ENCODE data around the gene SIPA1L3. TPM values are rescaled to one million over a fixed set of nuclear protein-coding genes. Genes with fewer than 3 reads are reported as not detected.
A peak's percentile ranks its signal among the peaks of the same experiment; 100 is the strongest.

SIPA1L3 gene
- total and polyA plus RNA-seq, 9 of the 15 experiments (the other 6 are each of a cell fraction or from before 2014, with no cell fraction given): 0.01 to 6.1 (median 2.5) TPM

DNA sequence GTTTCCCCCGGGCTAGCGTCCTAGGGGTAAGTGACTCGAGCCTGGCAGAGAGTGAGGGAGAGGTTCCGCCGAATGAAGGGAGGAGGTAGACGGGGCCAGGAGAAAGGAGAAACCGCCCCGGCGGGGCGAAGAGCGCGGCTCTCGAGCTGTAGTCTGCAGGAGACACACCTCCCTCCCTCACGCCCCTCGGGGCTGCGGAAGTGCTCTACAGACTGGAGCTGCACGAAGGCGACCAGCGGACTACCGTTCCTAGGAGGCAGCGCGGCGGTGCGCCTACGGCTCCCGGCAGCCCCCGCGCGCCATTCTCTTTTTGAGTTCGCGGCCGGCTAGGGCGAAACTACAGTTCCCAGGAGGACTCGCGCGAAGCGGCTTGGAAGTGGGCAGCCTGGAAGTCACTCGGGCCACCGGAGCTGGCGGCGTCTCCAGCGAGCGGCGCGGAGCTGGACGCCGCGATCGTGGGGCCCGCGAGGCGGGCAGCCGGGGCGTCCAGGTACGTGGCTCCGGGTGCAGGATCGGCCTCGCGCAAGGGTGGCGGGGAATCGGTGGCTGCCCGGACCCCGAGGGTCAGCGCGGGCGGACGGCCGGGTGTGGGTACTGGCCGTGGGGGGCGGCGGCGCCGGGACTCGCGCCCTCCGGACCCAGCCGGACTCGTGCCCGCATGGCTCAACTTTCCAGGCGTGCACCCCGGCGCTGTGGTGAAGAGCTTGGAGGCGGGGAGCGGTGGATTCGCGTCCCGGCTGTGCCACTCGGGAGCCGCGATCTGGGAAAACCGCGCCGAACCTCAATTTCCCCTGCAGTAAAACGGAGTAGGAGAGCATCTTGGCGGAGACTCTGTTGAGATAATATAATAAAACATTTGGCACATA is at the start of gene SIPA1L3 (continued):
- TF ChIP-seq, protein P1, sequence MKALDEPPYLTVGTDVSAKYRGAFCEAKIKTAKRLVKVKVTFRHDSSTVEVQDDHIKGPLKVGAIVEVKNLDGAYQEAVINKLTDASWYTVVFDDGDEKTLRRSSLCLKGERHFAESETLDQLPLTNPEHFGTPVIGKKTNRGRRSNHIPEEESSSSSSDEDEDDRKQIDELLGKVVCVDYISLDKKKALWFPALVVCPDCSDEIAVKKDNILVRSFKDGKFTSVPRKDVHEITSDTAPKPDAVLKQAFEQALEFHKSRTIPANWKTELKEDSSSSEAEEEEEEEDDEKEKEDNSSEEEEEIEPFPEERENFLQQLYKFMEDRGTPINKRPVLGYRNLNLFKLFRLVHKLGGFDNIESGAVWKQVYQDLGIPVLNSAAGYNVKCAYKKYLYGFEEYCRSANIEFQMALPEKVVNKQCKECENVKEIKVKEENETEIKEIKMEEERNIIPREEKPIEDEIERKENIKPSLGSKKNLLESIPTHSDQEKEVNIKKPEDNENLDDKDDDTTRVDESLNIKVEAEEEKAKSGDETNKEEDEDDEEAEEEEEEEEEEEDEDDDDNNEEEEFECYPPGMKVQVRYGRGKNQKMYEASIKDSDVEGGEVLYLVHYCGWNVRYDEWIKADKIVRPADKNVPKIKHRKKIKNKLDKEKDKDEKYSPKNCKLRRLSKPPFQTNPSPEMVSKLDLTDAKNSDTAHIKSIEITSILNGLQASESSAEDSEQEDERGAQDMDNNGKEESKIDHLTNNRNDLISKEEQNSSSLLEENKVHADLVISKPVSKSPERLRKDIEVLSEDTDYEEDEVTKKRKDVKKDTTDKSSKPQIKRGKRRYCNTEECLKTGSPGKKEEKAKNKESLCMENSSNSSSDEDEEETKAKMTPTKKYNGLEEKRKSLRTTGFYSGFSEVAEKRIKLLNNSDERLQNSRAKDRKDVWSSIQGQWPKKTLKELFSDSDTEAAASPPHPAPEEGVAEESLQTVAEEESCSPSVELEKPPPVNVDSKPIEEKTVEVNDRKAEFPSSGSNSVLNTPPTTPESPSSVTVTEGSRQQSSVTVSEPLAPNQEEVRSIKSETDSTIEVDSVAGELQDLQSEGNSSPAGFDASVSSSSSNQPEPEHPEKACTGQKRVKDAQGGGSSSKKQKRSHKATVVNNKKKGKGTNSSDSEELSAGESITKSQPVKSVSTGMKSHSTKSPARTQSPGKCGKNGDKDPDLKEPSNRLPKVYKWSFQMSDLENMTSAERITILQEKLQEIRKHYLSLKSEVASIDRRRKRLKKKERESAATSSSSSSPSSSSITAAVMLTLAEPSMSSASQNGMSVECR (CRISPR knock-in tag; IDR thresholded peaks at IDR 0.05): peak; percentile 65; the same call in 1 of the 2 replicates
- TF ChIP-seq RBBP5 (IDR thresholded peaks at IDR 0.05; ENCODE audit: borderline replicate concordance, insufficient read depth, low read length, poor library complexity, severe bottlenecking) (peak; percentile 79), CEBPG (CRISPR knock-in tag; IDR thresholded peaks at IDR 0.05) (no peak), CEBPG (tag; conservative IDR thresholded peaks at IDR 0.05 in 1 of 2, IDR thresholded peaks at IDR 0.05 in 1 of 2) (no peak), EGR1 (conservative IDR thresholded peaks at IDR 0.05) (0 out of 2 replicates have a peak, but pooled peaks have one; percentile 3), ZNF57 (CRISPR knock-in tag; IDR thresholded peaks at IDR 0.05) (no peak), YY1 (IDR thresholded peaks at IDR 0.05; ENCODE audit: borderline replicate concordance in 1 of 3, control insufficient read depth in 1 of 3, extremely low read depth in 1 of 3, insufficient read depth in 3 of 3, insufficient read length in 1 of 3, insufficient replicate concordance in 2 of 3, low read depth in 1 of 3, low read length in 2 of 3) (peak; percentile 41 to 84 (median 82)), ZNF197 (CRISPR knock-in tag; IDR thresholded peaks at IDR 0.05; ENCODE audit: low read depth) (peak; percentile 83; the same call in 1 of the 2 replicates), HDAC1 (IDR thresholded peaks at IDR 0.05) (peak in 1 of 2 experiments; percentile 70; a peak in 2 of 4 replicates), ZKSCAN8 (CRISPR knock-in tag; IDR thresholded peaks at IDR 0.05) (no peak), SMARCE1 (IDR thresholded peaks at IDR 0.05) (no peak), ZNF586 (CRISPR knock-in tag; conservative IDR thresholded peaks at IDR 0.05) (no peak), HDAC8 (tag; IDR thresholded peaks at IDR 0.05) (no peak), TAF1 (IDR thresholded peaks at IDR 0.05; ENCODE audit: control insufficient read depth, extremely low read depth, insufficient read depth, low read length, severe bottlenecking) (no peak), RUNX1 (IDR thresholded peaks at IDR 0.05; ENCODE audit: low read depth) (no peak), BRD9 (IDR thresholded peaks at IDR 0.05; ENCODE audit: low read depth, partially characterized antibody) (no peak), ZBTB33 (CRISPR knock-in tag; IDR thresholded peaks at IDR 0.05) (no peak)
- TF ChIP-seq, protein P2, sequence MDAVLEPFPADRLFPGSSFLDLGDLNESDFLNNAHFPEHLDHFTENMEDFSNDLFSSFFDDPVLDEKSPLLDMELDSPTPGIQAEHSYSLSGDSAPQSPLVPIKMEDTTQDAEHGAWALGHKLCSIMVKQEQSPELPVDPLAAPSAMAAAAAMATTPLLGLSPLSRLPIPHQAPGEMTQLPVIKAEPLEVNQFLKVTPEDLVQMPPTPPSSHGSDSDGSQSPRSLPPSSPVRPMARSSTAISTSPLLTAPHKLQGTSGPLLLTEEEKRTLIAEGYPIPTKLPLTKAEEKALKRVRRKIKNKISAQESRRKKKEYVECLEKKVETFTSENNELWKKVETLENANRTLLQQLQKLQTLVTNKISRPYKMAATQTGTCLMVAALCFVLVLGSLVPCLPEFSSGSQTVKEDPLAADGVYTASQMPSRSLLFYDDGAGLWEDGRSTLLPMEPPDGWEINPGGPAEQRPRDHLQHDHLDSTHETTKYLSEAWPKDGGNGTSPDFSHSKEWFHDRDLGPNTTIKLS (IDR thresholded peaks at IDR 0.05; ENCODE audit: borderline replicate concordance, low read depth): peak; percentile 87

Measured in K562 (cell line).